ENCODE data around the gene NPB.

Gene NPB

GRCh38 chr17:81951785-81952684 is 50.0 kb downstream of the NPB start:
- H3K36me3 ChIP-seq (ENCODE audit: control insufficient read depth, low read length) = no peaks in the 10 kb centered on the region
- H3K9me2 ChIP-seq (replicated peaks; ENCODE audit: control insufficient read depth, low read length) = no peaks in the 10 kb centered on the region
- H3K4me2 ChIP-seq (ENCODE audit: low read length) = no peak overlapping the region
- H3K79me2 ChIP-seq (ENCODE audit: control insufficient read depth, low read length) = no peaks in the 10 kb centered on the region
- no peaks in the 10 kb centered on the region for H3K9me3 ChIP-seq (ENCODE audit: control insufficient read depth, insufficient read depth, low read length)
- TF ChIP-seq EZH2phosphoT487 (IDR thresholded peaks at IDR 0.05; ENCODE audit: borderline replicate concordance, low read length) (no peak), CTCF (IDR thresholded peaks at IDR 0.05; ENCODE audit: low read depth, low read length, poor library complexity, severe bottlenecking) (no peak)
- no peaks in the 10 kb centered on the region for H4K20me1 ChIP-seq (ENCODE audit: control insufficient read depth, insufficient read depth, low read depth, low read length)
- H3K4me1 ChIP-seq (ENCODE audit: control insufficient read depth, low read length) = peaks cover 3% of the 10 kb centered on the region; the same call in 1 of the 2 replicates
- H3K4me3 ChIP-seq (ENCODE audit: low read length) = no peak overlapping the region
- H3F3A ChIP-seq (ENCODE audit: control insufficient read depth, insufficient read depth) = no peaks in the 10 kb centered on the region
- no peaks in the 10 kb centered on the region for H3K27me3 ChIP-seq (ENCODE audit: control insufficient read depth, low read length)
- no peak overlapping the region for H3K27ac ChIP-seq (ENCODE audit: low read depth, low read length)

Measured in DOHH2 (cell line).